ENCODE measurements around the gene PI4KB. TPM values are rescaled to one million over a fixed set of nuclear protein-coding genes. Genes with fewer than 3 reads are reported as not detected.

PI4KB gene
- total and polyA plus RNA-seq, 2 of the 13 experiments (the other 11 are each of a cell fraction or from before 2014, with no cell fraction given) = 19.5 to 29.3 TPM

- TF ChIP-seq LRRFIP1 (CRISPR knock-in tag; conservative IDR thresholded peaks at IDR 0.05) (no peak), NFE2L2 (IDR thresholded peaks at IDR 0.05; ENCODE audit: low read length) (no peak), ZSCAN5A (CRISPR knock-in tag; IDR thresholded peaks at IDR 0.05; ENCODE audit: borderline replicate concordance) (0 out of 2 replicates have a peak, but pooled peaks have one; percentile 58), CBX1 (IDR thresholded peaks at IDR 0.05; ENCODE audit: low read depth) (no peak), ZNF335 (CRISPR knock-in tag; IDR thresholded peaks at IDR 0.05) (0 out of 2 replicates have a peak, but pooled peaks have one; percentile 4), MATR3 (CRISPR knock-in tag; IDR thresholded peaks at IDR 0.05) (no peak), ZNF530 (CRISPR knock-in tag; IDR thresholded peaks at IDR 0.05; ENCODE audit: low read depth) (no peak; the same call in 1 of the 2 replicates), ZMYM4 (CRISPR knock-in tag; IDR thresholded peaks at IDR 0.05) (no peak), ZMYM2 (CRISPR knock-in tag; IDR thresholded peaks at IDR 0.05) (no peak), CENPBD1 (CRISPR knock-in tag; IDR thresholded peaks at IDR 0.05; ENCODE audit: borderline replicate concordance, low read depth) (no peak), ZSCAN12 (CRISPR knock-in tag; IDR thresholded peaks at IDR 0.05) (no peak), BHLHE40 (IDR thresholded peaks at IDR 0.05; ENCODE audit: low read length) (no peak), PLRG1 (conservative IDR thresholded peaks at IDR 0.05) (no peak), SETDB1 (CRISPR knock-in tag; IDR thresholded peaks at IDR 0.05; ENCODE audit: borderline replicate concordance) (no peak), ZC3H13 (CRISPR knock-in tag; IDR thresholded peaks at IDR 0.05) (peak; percentile 76; the same call in 1 of the 2 replicates), ZNF546 (CRISPR knock-in tag; conservative IDR thresholded peaks at IDR 0.05) (no peak), SKI (IDR thresholded peaks at IDR 0.05; ENCODE audit: partially characterized antibody) (no peak), ZBTB42 (CRISPR knock-in tag; IDR thresholded peaks at IDR 0.05) (no peak), HNF4G (IDR thresholded peaks at IDR 0.05; ENCODE audit: borderline replicate concordance, low read depth, low read length) (peak; percentile 58), HNF4G (CRISPR knock-in tag; IDR thresholded peaks at IDR 0.05; ENCODE audit: borderline replicate concordance, low read depth) (peak; percentile 73; the same call in 1 of the 2 replicates), SALL2 (CRISPR knock-in tag; IDR thresholded peaks at IDR 0.05) (no peak), FOXK1 (CRISPR knock-in tag; IDR thresholded peaks at IDR 0.05; ENCODE audit: borderline replicate concordance, low read depth) (no peak), ZSCAN30 (CRISPR knock-in tag; IDR thresholded peaks at IDR 0.05) (peak; percentile 87; the same call in 1 of the 2 replicates), ZNF124 (CRISPR knock-in tag; IDR thresholded peaks at IDR 0.05) (no peak), ZBTB43 (CRISPR knock-in tag; conservative IDR thresholded peaks at IDR 0.05) (no peak)
Observed at GRCh38 chr1:151282883-151283725, 44.1 kb downstream of the PI4KB start (continued).

Measured in HepG2 (cell line).